ENCODE data around the gene DST.

DST gene

GRCh38 chr6:56593801-56594318 is 48.8 kb downstream of the DST start:
- peak overlapping the region; percentile 51 for H3K4me3 ChIP-seq (ENCODE audit: low read length)
- H3K27me3 ChIP-seq (replicated peaks; ENCODE audit: control insufficient read depth, insufficient read depth, low read length) = no peaks in the 10 kb centered on the region
- peaks cover 55% of the 10 kb centered on the region for H3K36me3 ChIP-seq (ENCODE audit: control insufficient read depth, insufficient read depth, low read length, severe bottlenecking)
- peak overlapping the region; percentile 40 for H3K9ac ChIP-seq (ENCODE audit: low read length)
- peaks cover 33% of the 10 kb centered on the region for H3K4me1 ChIP-seq (ENCODE audit: control insufficient read depth, insufficient read depth, low read length)
- no peaks in the 10 kb centered on the region for H3K9me3 ChIP-seq (ENCODE audit: control insufficient read depth, low read length)
- peak; percentile 54 for DNase-seq (ENCODE audit: low read depth)

DNA sequence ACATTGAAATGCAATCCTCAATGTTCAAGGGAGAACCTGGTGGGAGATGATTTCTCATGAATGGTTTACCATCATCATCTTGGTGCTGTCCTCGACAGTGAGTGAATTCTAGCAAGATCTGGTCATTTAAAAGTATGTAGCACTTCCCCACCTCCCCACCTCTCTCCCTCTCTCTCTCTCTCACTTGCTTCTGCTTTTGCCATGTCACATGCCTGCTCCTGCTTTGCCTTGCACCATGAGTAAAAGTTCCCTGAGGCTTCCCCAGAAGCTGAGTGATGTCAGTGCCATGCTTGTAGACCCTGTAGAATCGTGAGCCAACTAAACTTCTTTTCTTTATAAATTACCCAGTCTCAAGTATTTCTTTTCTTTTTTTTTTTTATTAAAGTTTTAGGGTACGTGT is 60.5 kb downstream of the DST start:
- Histone ChIP-seq H3K36me3 (ENCODE audit: control insufficient read depth, insufficient read depth, low read length, severe bottlenecking) (peaks cover 15% of the 10 kb centered on the region), H3K4me1 (ENCODE audit: control insufficient read depth, insufficient read depth, low read length) (peaks cover 7% of the 10 kb centered on the region), H3K9me3 (ENCODE audit: control insufficient read depth, low read length) (no peaks in the 10 kb centered on the region), H3K27me3 (replicated peaks; ENCODE audit: control insufficient read depth, insufficient read depth, low read length) (no peaks in the 10 kb centered on the region), H3K9ac (ENCODE audit: low read length) (no peak overlapping the region), H3K4me3 (ENCODE audit: low read length) (no peak overlapping the region)
- no peak for DNase-seq (ENCODE audit: low read depth)

DNA sequence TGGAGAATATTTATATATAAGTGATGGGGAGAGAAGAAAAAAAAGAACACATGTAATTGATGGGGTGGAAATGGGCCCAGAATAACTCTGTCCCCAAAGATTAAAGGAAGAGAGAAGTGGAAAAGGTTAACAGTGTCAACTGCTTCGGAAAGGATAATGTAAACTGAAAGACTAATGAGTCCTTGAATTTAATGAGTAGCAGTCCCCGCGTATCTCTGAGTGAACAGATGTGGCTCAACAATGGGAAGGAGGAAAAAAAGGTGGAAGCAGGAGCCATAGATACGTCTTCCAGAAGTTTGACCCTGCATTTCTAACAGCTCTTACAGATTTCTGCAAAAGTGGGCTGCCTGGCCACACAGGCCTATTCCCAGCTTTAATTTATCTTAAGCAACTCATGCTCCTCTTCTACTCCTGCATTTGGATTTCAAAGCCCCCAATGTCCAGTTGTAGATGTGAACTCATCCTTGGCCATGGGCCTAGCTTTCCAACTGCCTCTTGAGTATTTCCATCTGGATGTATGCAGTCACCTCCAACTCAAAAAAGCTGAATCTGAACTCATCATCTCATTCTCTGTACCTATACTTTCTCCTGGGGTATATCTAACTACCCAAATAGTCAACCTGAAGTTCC is 61.3 kb downstream of the DST start:
- Histone ChIP-seq H3K9ac (ENCODE audit: low read length) (no peak overlapping the region), H3K4me3 (ENCODE audit: low read length) (no peak overlapping the region), H3K27me3 (replicated peaks; ENCODE audit: control insufficient read depth, insufficient read depth, low read length) (no peaks in the 10 kb centered on the region), H3K9me3 (ENCODE audit: control insufficient read depth, low read length) (no peaks in the 10 kb centered on the region), H3K4me1 (ENCODE audit: control insufficient read depth, insufficient read depth, low read length) (peaks cover 7% of the 10 kb centered on the region), H3K36me3 (ENCODE audit: control insufficient read depth, insufficient read depth, low read length, severe bottlenecking) (peaks cover 22% of the 10 kb centered on the region)
- no peak for DNase-seq (ENCODE audit: low read depth)

GRCh38 chr6:56580271-56580670 is 62.4 kb downstream of the DST start:
- Histone ChIP-seq H3K36me3 (ENCODE audit: control insufficient read depth, insufficient read depth, low read length, severe bottlenecking) (peaks cover 28% of the 10 kb centered on the region), H3K9me3 (ENCODE audit: control insufficient read depth, low read length) (no peaks in the 10 kb centered on the region), H3K9ac (ENCODE audit: low read length) (no peak overlapping the region), H3K4me3 (ENCODE audit: low read length) (no peak overlapping the region), H3K4me1 (ENCODE audit: control insufficient read depth, insufficient read depth, low read length) (peaks cover 7% of the 10 kb centered on the region), H3K27me3 (replicated peaks; ENCODE audit: control insufficient read depth, insufficient read depth, low read length) (no peaks in the 10 kb centered on the region)
- DNase-seq (ENCODE audit: low read depth) = no peak

- Histone ChIP-seq H3K27me3 (replicated peaks; ENCODE audit: control insufficient read depth, insufficient read depth, low read length) (no peaks in the 10 kb centered on the region), H3K4me3 (ENCODE audit: low read length) (no peak overlapping the region), H3K9ac (ENCODE audit: low read length) (no peak overlapping the region), H3K4me1 (ENCODE audit: control insufficient read depth, insufficient read depth, low read length) (peaks cover 7% of the 10 kb centered on the region), H3K36me3 (ENCODE audit: control insufficient read depth, insufficient read depth, low read length, severe bottlenecking) (peaks cover 28% of the 10 kb centered on the region), H3K9me3 (ENCODE audit: control insufficient read depth, low read length) (no peaks in the 10 kb centered on the region)
- no peak for DNase-seq (ENCODE audit: low read depth)
These were observed 63.4 kb downstream of the DST start for GRCh38 chr6:56579155-56579851.

DNA sequence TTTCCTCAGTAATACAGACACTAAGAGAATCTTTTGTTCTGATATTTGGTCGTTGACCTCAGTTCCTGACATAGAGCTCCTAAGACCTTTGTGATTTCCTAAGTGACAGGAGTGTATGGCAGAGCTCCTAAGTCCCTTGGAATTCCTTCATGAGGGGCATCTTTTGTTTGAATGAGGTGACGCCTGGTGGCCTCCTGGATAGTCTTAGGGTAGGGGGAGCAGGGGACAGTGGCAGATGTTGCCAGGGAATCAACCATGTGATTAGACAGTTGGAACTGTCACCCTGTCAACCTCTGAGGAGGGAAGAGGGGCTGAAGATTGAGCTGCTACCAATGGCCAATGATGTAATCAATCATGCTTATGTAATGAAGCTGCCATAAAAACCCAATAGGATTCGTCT is 67.0 kb downstream of the DST start:
- Histone ChIP-seq H3K9me3 (ENCODE audit: control insufficient read depth, low read length) (no peaks in the 10 kb centered on the region), H3K9ac (ENCODE audit: low read length) (no peak overlapping the region), H3K4me3 (ENCODE audit: low read length) (no peak overlapping the region), H3K4me1 (ENCODE audit: control insufficient read depth, insufficient read depth, low read length) (peaks cover 7% of the 10 kb centered on the region), H3K27me3 (replicated peaks; ENCODE audit: control insufficient read depth, insufficient read depth, low read length) (no peaks in the 10 kb centered on the region), H3K36me3 (ENCODE audit: control insufficient read depth, insufficient read depth, low read length, severe bottlenecking) (peaks cover 54% of the 10 kb centered on the region)
- DNase-seq (ENCODE audit: low read depth) = no peak

GRCh38 chr6:56574292-56574691 is 68.4 kb downstream of the DST start:
- peaks cover 3% of the 10 kb centered on the region for H3K4me1 ChIP-seq (ENCODE audit: control insufficient read depth, insufficient read depth, low read length)
- no peaks in the 10 kb centered on the region for H3K27me3 ChIP-seq (replicated peaks; ENCODE audit: control insufficient read depth, insufficient read depth, low read length)
- no peaks in the 10 kb centered on the region for H3K9me3 ChIP-seq (ENCODE audit: control insufficient read depth, low read length)
- no peak overlapping the region for H3K9ac ChIP-seq (ENCODE audit: low read length)
- no peak for DNase-seq (ENCODE audit: low read depth)
- H3K4me3 ChIP-seq (ENCODE audit: low read length) = no peak overlapping the region
- H3K36me3 ChIP-seq (ENCODE audit: control insufficient read depth, insufficient read depth, low read length, severe bottlenecking) = peaks cover 49% of the 10 kb centered on the region

- DNase-seq (ENCODE audit: low read depth) = no peak
These were observed 69.1 kb downstream of the DST start for GRCh38 chr6:56573624-56574023.

GRCh38 chr6:56572788-56573471 is 69.8 kb downstream of the DST start:
- no peak for DNase-seq (ENCODE audit: low read depth)

More at GRCh38 chr6:56573624-56574023, 69.1 kb downstream of the DST start:
- Histone ChIP-seq H3K4me3 (ENCODE audit: low read length) (no peak overlapping the region), H3K9ac (ENCODE audit: low read length) (no peak overlapping the region), H3K9me3 (ENCODE audit: control insufficient read depth, low read length) (no peaks in the 10 kb centered on the region), H3K36me3 (ENCODE audit: control insufficient read depth, insufficient read depth, low read length, severe bottlenecking) (peaks cover 50% of the 10 kb centered on the region), H3K27me3 (replicated peaks; ENCODE audit: control insufficient read depth, insufficient read depth, low read length) (no peaks in the 10 kb centered on the region), H3K4me1 (ENCODE audit: control insufficient read depth, insufficient read depth, low read length) (no peaks in the 10 kb centered on the region)

DNA sequence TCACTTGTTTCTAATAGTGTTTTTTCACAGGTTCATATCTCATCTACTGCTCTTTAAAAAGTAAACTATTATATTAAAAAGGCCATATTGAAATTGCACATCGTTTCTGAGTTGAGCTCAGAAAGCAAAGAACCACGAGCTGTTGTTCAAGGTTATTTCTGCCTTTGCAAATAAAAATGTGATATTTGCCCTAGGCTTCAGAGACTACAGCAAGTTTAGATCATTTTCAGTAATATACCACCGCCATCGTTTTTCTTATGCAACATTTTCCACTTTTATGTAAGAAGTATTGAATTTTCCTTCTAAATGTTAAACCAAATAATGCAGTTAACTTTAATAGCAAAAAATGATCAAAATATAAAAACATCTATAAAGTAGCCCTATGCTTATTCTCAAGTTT is 71.1 kb downstream of the DST start:
- no peaks in the 10 kb centered on the region for H3K9me3 ChIP-seq (ENCODE audit: control insufficient read depth, low read length)
- DNase-seq (ENCODE audit: low read depth) = no peak
- peaks cover 47% of the 10 kb centered on the region for H3K36me3 ChIP-seq (ENCODE audit: control insufficient read depth, insufficient read depth, low read length, severe bottlenecking)
- H3K9ac ChIP-seq (ENCODE audit: low read length) = no peak overlapping the region
- H3K27me3 ChIP-seq (replicated peaks; ENCODE audit: control insufficient read depth, insufficient read depth, low read length) = no peaks in the 10 kb centered on the region
- H3K4me1 ChIP-seq (ENCODE audit: control insufficient read depth, insufficient read depth, low read length) = no peaks in the 10 kb centered on the region
- H3K4me3 ChIP-seq (ENCODE audit: low read length) = no peak overlapping the region

More at GRCh38 chr6:56572788-56573471, 69.8 kb downstream of the DST start:
- Histone ChIP-seq H3K36me3 (ENCODE audit: control insufficient read depth, insufficient read depth, low read length, severe bottlenecking) (peaks cover 51% of the 10 kb centered on the region), H3K4me3 (ENCODE audit: low read length) (no peak overlapping the region), H3K4me1 (ENCODE audit: control insufficient read depth, insufficient read depth, low read length) (no peaks in the 10 kb centered on the region), H3K9ac (ENCODE audit: low read length) (no peak overlapping the region), H3K27me3 (replicated peaks; ENCODE audit: control insufficient read depth, insufficient read depth, low read length) (no peaks in the 10 kb centered on the region), H3K9me3 (ENCODE audit: control insufficient read depth, low read length) (no peaks in the 10 kb centered on the region)
